Thymus (tissue), 11 donors: ENCODE measurements around the gene ZNF316. TPM values are rescaled to one million over a fixed set of nuclear protein-coding genes. Genes with fewer than 3 reads are reported as not detected.
"Not testable (repeated sequence)": the region's sequence is repeated elsewhere in the genome, so short reads cannot be mapped to it uniquely, and the experiment has no call there.

Experiments used
- DNase-seq, 9 donors: peaks; one replicate each; pipeline ENCODE4 v3.0.0-alpha.2; 2013; ENCODE audit warnings: low spot score in 9 of 9, low read depth in 6 of 9, missing footprints in 1 of 9
- H3K27ac ChIP-seq, 2 donors: one replicate each; pipeline ENCODE4 v1.5.1; 2013; ENCODE audit warnings: control low read depth in 1 of 2, low read depth in 1 of 2, low read length in 1 of 2, mild to moderate bottlenecking in 1 of 2, moderate library complexity in 1 of 2
- H3K27me3 ChIP-seq, 2 donors: one replicate each; pipeline ENCODE4 v1.5.1; 2013; ENCODE audit warnings: low read length in 1 of 2; ENCODE audit not compliant: control insufficient read depth in 2 of 2, insufficient read depth in 1 of 2
- H3K36me3 ChIP-seq, 2 donors: one replicate each; pipeline ENCODE4 v1.5.1; 2013; ENCODE audit warnings: low read length in 1 of 2, mild to moderate bottlenecking in 1 of 2, moderate library complexity in 1 of 2; ENCODE audit not compliant: control insufficient read depth in 2 of 2, insufficient read depth in 2 of 2
- H3K4me1 ChIP-seq, 2 donors: one replicate each; pipeline ENCODE4 v1.5.1; 2013; ENCODE audit warnings: low read length in 2 of 2; ENCODE audit not compliant: control insufficient read depth in 2 of 2, insufficient read depth in 2 of 2
- H3K4me3 ChIP-seq, 2 donors: one replicate each; pipeline ENCODE4 v1.5.1; 2013; ENCODE audit warnings: low read length in 2 of 2, control low read depth in 1 of 2, mild to moderate bottlenecking in 1 of 2
- H3K9me3 ChIP-seq, 2 donors: one replicate each; pipeline ENCODE4 v1.5.1; 2013; ENCODE audit warnings: low read length in 1 of 2, mild to moderate bottlenecking in 1 of 2; ENCODE audit not compliant: control insufficient read depth in 2 of 2, insufficient read depth in 1 of 2
- WGBS: extraction: QIAGEN DNeasy Blood & Tissue Kit; methylation state at CpG from one replicate; pipeline ENCODE4 v1.1.7; 2013; 5-methylcytosine and 5-hydroxymethylcytosine counted together
- polyA plus RNA-seq: library from polyadenylated mRNA; stranded (reverse); fragments of 200-250 nt; gene quantifications from one replicate; pipeline ENCODE4 v1.2.3, GENCODE V29; 2013
- total RNA-seq: library from RNA; stranded (reverse); fragments of 120-200 nt; gene quantifications from one replicate; pipeline ENCODE4 v1.2.4, GENCODE V29; 2013
- donor health status: healthy.

Gene ZNF316
- total and polyA plus RNA-seq, 2 donors = 8.0 to 40.3 TPM

DNA sequence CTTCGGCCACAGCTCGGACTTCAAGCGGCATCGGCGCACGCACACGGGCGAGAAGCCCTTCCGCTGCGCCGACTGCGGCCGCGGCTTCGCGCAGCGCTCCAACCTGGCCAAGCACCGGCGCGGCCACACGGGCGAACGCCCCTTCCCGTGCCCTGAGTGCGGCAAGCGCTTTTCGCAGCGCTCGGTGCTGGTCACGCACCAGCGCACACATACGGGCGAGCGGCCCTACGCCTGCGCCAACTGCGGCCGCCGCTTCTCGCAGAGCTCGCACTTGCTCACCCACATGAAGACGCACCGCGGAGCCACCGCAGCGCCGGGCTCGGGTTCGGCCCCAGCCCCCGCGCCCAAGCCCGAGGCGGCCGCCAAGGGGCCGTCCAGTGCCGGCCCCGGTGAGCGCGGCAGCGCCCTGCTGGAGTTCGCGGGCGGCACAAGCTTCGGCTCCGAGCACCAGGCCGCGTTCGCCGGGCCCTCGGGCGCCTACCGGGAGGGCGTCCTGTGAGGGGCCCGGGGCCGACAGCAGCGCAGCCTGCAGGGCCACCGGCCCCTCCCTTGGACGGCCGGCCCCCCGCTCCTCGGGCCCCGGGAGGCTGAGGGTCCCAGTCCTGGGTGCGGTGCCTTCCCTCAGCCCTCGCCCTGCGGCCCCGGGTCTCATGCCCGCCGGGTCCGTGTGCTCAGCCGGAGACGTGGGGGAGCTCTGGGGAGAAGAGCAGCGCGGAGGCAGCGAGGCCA lies 17.2 kb downstream of the ZNF316 start:
- Histone ChIP-seq H3K4me3 (no peak overlapping the region), H3K27me3 (no peaks in the 10 kb centered on the region), H3K36me3 (peaks cover 38 to 61% of the 10 kb centered on the region in 2 donors), H3K9me3 (peaks cover 29 to 37% of the 10 kb centered on the region in 2 donors), H3K4me1 (peaks cover 0 to 5% of the 10 kb centered on the region in 2 donors), H3K27ac (no peak overlapping the region)
- DNase-seq = no peak
- whole genome bisulfite sequencing = 98% methylated on average over 94 of the region's 94 CpGs

DNA sequence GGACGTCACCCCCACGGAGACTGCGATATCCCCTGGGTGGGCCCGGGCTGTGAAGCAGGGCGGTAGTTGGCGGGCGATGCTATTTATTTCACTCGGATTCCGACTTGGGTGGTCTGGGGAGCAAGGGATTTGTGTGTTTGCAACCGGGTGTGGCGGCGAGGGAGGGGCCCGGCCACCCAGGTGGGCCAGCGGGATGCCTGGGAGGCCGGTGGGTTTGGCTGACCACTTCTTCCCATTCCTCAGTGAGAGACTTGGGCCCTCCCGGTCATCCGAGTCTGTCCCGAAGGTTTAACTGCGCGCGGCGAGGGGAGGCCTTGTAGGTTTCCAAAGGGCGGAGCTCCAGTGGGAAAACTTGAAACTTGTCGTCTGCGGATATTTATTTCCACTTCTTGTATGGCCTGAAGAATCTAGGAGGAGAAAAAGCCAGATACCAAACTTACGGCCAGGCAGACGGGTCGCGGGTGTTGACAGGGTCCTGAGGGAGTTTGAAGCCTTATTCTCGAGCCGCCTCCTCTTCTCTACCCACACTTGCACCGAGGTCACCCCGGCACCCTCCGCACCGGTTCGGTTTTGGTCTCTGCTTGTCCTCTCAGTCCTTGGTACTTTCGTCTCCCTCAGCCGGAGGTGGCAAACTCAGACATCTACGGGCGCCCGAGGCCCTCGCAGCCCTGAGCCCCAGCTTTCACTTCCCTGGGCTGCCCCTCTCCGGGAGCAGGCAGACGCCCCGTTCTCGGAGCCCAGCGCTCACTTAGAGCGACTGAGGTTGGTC lies 17.9 kb downstream of the ZNF316 start:
- Histone ChIP-seq H3K36me3 (peaks cover 35 to 53% of the 10 kb centered on the region in 2 donors), H3K27me3 (no peaks in the 10 kb centered on the region), H3K4me1 (peaks cover 0 to 5% of the 10 kb centered on the region in 2 donors), H3K27ac (no peak overlapping the region), H3K9me3 (peaks cover 29 to 32% of the 10 kb centered on the region in 2 donors), H3K4me3 (no peak overlapping the region)
- WGBS = 97% methylated on average over 48 of the region's 48 CpGs
- DNase-seq = no peak

DNA sequence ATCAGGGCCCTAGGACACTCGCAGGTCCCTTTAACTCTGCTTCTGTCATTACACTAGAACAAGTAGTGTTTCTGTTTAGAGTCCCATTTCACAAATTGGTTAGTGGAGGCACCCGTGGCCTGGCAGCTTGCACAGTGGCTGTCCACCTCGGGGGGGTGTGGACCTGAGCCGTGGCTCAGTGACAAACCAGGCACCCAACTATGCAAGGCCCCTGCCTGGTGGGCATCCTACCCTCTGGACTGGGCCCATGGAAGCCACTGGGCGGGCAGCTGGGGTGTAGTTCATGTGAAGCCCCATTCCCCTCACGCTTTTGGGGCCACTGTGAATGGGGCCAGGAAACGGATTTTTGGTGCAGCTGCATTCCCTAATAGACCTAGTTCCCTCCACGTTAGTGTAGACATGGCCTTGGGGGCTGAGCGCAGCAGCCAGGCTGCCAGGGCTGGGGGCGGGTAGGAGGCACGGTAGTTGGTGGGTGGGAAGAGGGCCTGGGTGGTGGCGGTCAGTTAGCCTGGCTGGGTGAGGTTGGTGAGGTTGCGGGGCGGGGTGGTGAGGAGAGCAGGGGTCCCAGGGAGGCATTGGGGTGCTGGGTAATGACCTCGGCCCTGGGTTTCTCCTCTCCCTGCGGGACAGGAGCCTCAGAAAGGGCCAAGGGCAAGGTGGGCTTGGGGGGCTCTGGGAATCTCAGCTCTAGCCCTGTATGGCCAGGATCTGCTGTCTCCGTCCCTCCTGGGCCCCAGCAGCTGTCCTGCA lies 18.7 kb downstream of the ZNF316 start:
- WGBS = 96% methylated on average over 17 of the region's 17 CpGs
- DNase-seq = no peak
- Histone ChIP-seq H3K4me1 (peaks cover 0 to 5% of the 10 kb centered on the region in 2 donors), H3K4me3 (no peak overlapping the region), H3K27ac (no peak overlapping the region), H3K27me3 (no peaks in the 10 kb centered on the region), H3K9me3 (peaks cover 25 to 29% of the 10 kb centered on the region in 2 donors), H3K36me3 (peaks cover 29 to 46% of the 10 kb centered on the region in 2 donors)

DNA sequence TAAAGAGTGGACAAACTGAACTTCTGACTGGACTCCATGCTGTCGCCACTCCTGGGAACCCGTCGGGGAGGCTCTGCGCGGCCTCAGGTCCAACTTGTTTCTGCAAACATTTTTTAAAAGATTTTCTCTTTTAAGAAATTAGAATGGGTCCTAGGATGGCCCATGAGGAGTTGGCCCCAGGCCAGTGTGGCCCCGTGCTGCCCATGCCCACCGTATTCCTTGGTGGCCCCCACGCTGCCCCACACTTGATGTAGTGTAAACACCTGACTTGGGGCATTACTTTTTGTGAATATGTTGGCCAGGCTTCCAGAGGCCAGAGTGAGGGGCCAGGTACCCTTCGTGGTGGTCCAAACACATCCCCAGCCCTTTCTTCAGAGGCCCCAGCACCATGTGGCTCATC lies 19.3 kb downstream of the ZNF316 start:
- 99% methylated on average over 9 of the region's 9 CpGs for WGBS
- DNase-seq = no peak
- peaks cover 19 to 29% of the 10 kb centered on the region in 2 donors for H3K9me3 ChIP-seq
- peaks cover 25 to 40% of the 10 kb centered on the region in 2 donors for H3K36me3 ChIP-seq
- no peak overlapping the region for H3K4me3 ChIP-seq
- H3K4me1 ChIP-seq = peaks cover 0 to 5% of the 10 kb centered on the region in 2 donors
- H3K27me3 ChIP-seq = no peaks in the 10 kb centered on the region
- no peak overlapping the region for H3K27ac ChIP-seq

DNA sequence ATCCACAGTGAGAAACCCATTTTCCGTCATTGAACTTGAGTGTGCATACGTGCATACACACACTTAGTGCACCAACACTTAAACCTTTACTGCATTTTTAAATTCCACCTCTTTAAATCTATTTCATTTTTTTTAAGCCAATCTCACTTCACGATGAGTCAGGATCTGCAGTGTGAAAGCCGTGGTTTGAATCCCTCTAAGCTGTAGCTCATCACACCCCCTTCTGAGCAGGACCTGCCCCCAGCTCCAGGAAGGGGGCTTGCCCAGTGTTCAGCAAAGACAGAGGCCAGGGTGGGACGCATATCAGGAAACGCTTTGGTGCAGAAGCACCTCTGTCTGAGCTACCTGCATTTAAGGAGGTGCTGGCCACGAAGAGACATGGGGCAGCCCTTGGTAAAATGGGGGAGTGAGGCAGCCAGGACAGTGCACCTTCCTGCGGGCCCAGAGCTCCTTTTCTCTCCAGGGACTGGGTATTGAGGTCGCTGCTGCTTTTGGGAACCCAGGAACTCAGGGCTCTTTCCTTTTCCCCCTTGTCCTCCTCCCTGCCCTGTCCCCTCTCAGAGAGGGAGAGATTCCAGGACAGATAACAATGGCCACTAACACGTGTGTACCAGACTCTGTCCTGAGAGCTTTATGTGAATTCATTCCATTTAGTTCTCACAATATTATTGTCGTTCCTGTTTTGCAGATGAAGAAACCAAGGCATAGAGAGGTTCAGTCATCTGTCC lies 21.7 kb downstream of the ZNF316 start:
- Histone ChIP-seq H3K27me3 (peaks cover 0 to 8% of the 10 kb centered on the region in 2 donors), H3K36me3 (peaks cover 10 to 17% of the 10 kb centered on the region in 2 donors), H3K9me3 (peaks cover 0 to 6% of the 10 kb centered on the region in 2 donors), H3K4me1 (peaks cover 0 to 5% of the 10 kb centered on the region in 2 donors), H3K4me3 (no peak overlapping the region), H3K27ac (no peak overlapping the region)
- DNase-seq = no peak
- 34% methylated on average over 11 of the region's 11 CpGs for WGBS

DNA sequence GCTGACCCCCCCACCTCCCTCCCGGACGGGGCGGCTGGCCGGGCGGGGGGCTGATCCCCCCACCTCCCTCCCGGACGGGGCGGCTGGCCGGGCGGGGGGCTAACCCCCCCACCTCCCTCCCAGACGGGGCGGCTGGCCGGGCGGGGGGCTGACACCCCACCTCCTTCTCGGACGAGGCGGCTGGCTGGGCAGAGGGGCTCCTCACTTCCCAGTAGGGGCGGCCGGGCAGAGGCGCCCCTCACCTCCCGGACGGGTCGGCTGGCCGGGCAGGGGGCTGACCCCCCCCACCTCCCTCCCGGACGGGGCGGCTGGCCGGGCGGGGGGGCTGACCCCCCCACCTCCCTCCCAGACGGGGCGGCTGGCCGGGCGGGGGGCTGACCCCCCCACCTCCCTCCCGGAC lies 33.7 kb downstream of the ZNF316 start:
- H3K27me3 ChIP-seq, DNase-seq, H3K4me1 ChIP-seq, H3K27ac ChIP-seq, H3K36me3 ChIP-seq, H3K4me3 ChIP-seq: not testable (repeated sequence)
- H3K9me3 ChIP-seq = peaks cover 5 to 21% of the 10 kb centered on the region in 2 donors
- WGBS = 98% methylated on average over 21 of the region's 34 CpGs

DNA sequence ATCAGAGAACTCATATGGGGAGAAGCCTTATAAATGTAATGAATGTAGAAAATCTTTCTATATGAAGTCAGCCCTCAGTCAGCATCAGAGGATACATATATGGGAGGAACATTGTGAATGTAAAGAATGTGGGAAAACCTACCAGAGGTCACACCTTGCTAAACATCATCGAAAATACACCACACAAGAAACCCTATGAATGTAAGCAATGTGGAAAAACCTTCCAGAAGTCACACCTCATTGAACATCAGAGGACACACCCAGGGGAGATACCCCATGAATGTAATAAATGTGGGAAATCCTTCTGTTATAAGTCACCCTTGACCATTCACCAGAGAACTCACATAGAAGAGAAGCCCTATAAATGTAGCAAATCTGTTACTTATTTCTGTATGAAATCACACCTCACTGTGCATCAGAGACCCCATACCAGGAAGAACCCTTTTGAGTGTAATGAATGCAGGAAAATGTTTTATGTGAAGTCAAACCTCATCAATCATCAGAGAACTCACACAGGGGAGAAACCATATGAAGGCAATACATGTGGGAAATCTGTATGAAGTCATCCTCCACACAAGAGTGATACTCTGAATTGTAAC lies 38.8 kb downstream of the ZNF316 start:
- H3K4me3 ChIP-seq = no peak overlapping the region
- peaks cover 6 to 29% of the 10 kb centered on the region in 2 donors for H3K9me3 ChIP-seq
- DNase-seq = no peak
- no peaks in the 10 kb centered on the region for H3K27me3 ChIP-seq
- H3K27ac ChIP-seq = no peak overlapping the region
- WGBS = 98% methylated on average over 1 of the region's 1 CpG
- no peaks in the 10 kb centered on the region for H3K36me3 ChIP-seq
- no peaks in the 10 kb centered on the region for H3K4me1 ChIP-seq

DNA sequence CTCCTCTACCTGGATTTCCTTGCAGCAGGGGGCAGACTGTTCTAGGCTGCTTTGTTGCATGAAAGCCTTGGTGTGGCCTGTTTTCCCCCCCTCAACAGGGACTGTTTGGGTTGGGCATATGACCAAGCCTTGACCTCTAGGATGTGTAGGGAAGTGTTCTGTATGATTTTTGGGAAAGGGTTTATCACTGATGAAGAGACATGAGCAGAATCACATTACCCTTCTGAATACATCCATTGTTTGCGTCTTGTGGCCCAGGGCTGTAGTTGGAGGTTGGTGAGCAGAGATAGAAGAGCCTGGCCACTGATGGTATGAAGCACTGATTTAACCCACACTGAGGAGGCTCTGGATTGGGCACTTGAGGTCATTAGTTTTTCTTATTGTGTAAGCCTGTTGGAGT lies 43.0 kb downstream of the ZNF316 start:
- no peaks in the 10 kb centered on the region for H3K27me3 ChIP-seq
- no peak for DNase-seq
- H3K4me3 ChIP-seq = no peak overlapping the region
- peaks cover 0 to 2% of the 10 kb centered on the region in 2 donors for H3K36me3 ChIP-seq
- no peaks in the 10 kb centered on the region for H3K4me1 ChIP-seq
- 98% methylated on average over 1 of the region's 1 CpG for WGBS
- H3K9me3 ChIP-seq = peaks cover 11 to 53% of the 10 kb centered on the region in 2 donors
- H3K27ac ChIP-seq = no peak overlapping the region
